NCI-H524 treated with DMSO at 0.1 percent for 48 hours (cell line): ENCODE results near the gene SYNPO2L.
"Not testable (repeated sequence)": the region's sequence is repeated elsewhere in the genome, so short reads cannot be mapped to it uniquely, and the experiment has no call there.

Source experiments
- DNase-seq: peaks from one replicate; lab custom pipeline; 2025; lab: John Stamatoyannopoulos, UW

Gene SYNPO2L

GRCh38 chr10:73648975-73649829, 6.6 kb downstream of the SYNPO2L start:
- DNase-seq = no peak

- no peak for DNase-seq
Observed at GRCh38 chr10:73647875-73648651, 7.8 kb downstream of the SYNPO2L start.

- no peak for DNase-seq
Observed at GRCh38 chr10:73647211-73647874, 8.5 kb downstream of the SYNPO2L start.

GRCh38 chr10:73646598-73647041, 9.2 kb downstream of the SYNPO2L start:
- DNase-seq = no peak

- DNase-seq = no peak
Observed at GRCh38 chr10:73645251-73645650, 10.6 kb downstream of the SYNPO2L start.

- DNase-seq = no peak
Observed at GRCh38 chr10:73644767-73645166, 11.1 kb downstream of the SYNPO2L start.

- DNase-seq = no peak
Observed at GRCh38 chr10:73644015-73644743, 11.7 kb downstream of the SYNPO2L start.

- no peak for DNase-seq
Observed at GRCh38 chr10:73643362-73643761, 12.5 kb downstream of the SYNPO2L start.

- no peak for DNase-seq
Observed at GRCh38 chr10:73641328-73642060, 14.3 kb downstream of the SYNPO2L start, which contains the start of gene MYOZ1. Gene MYOZ1, minus strand, starts transcription at chr10:73641474. Its CDS starts 1,457 bp downstream, at chr10:73640017.

- no peak for DNase-seq
Observed at GRCh38 chr10:73639286-73639685, 16.5 kb downstream of the SYNPO2L start.

GRCh38 chr10:73635781-73636180, 20.0 kb downstream of the SYNPO2L start:
- DNase-seq = no peak

- no peak for DNase-seq
Observed at GRCh38 chr10:73634421-73634820, 21.4 kb downstream of the SYNPO2L start.

GRCh38 chr10:73629165-73629564, 26.7 kb downstream of the SYNPO2L start:
- DNase-seq = no peak

- no peak for DNase-seq
Observed at GRCh38 chr10:73628405-73628804, 27.4 kb downstream of the SYNPO2L start.

GRCh38 chr10:73627300-73627699, 28.5 kb downstream of the SYNPO2L start:
- DNase-seq = no peak

GRCh38 chr10:73625884-73626752, 29.7 kb downstream of the SYNPO2L start:
- peak; percentile 60 for DNase-seq

GRCh38 chr10:73625004-73625883, 30.6 kb downstream of the SYNPO2L start:
- DNase-seq = no peak

- no peak for DNase-seq
Observed at GRCh38 chr10:73623056-73623455, 32.8 kb downstream of the SYNPO2L start.

GRCh38 chr10:73620974-73621373, 34.9 kb downstream of the SYNPO2L start:
- not testable (repeated sequence) for DNase-seq
